ENCODE data around the gene VEGFB. TPM values are rescaled to one million over a fixed set of nuclear protein-coding genes. Genes with fewer than 3 reads are reported as not detected.

VEGFB gene
- polyA plus RNA-seq (2014; cell fraction: cytosol; rRNA removed), result 25.6 and 51.1 TPM in 2 replicates
- 46.0 and 61.0 TPM in 2 replicates for polyA plus RNA-seq (2014; cell fraction: nucleus; rRNA removed)

GRCh38 chr11:64233913-64234586 is at the start of gene VEGFB:
TSS of gene VEGFB (plus strand) at chr11:64234584. CDS start at chr11:64234834, 250 bp downstream.
- peak; percentile 72 for DNase-seq (ENCODE audit: low spot score)

- DNase-seq (ENCODE audit: low spot score), result no peak
Measured at GRCh38 chr11:64185175-64185692, 49.1 kb upstream of the VEGFB start.

- peak; percentile 100 for DNase-seq (ENCODE audit: low spot score)
Measured at GRCh38 chr11:64185693-64186491, 48.5 kb upstream of the VEGFB start, which contains the start of gene STIP1. TSS of gene STIP1 (plus strand) at chr11:64186171. CDS start at chr11:64186262, 91 bp downstream.

GRCh38 chr11:64186492-64187165 is 47.8 kb upstream of the VEGFB start:
- no peak for DNase-seq (ENCODE audit: low spot score)

- DNase-seq (ENCODE audit: low spot score), result no peak
Measured at GRCh38 chr11:64192434-64192833, 42.0 kb upstream of the VEGFB start.

- DNase-seq (ENCODE audit: low spot score), result no peak
Measured at GRCh38 chr11:64196626-64197025, 37.8 kb upstream of the VEGFB start.

- no peak for DNase-seq (ENCODE audit: low spot score)
Measured at GRCh38 chr11:64198511-64198910, 35.9 kb upstream of the VEGFB start.

GRCh38 chr11:64201543-64201942 is 32.8 kb upstream of the VEGFB start:
- no peak for DNase-seq (ENCODE audit: low spot score)

GRCh38 chr11:64202992-64203391 is 31.4 kb upstream of the VEGFB start:
- no peak for DNase-seq (ENCODE audit: low spot score)

GRCh38 chr11:64203421-64204079 is 30.8 kb upstream of the VEGFB start:
- no peak for DNase-seq (ENCODE audit: low spot score)

GRCh38 chr11:64204080-64204440 is 30.3 kb upstream of the VEGFB start:
- DNase-seq (ENCODE audit: low spot score), result no peak

- peak; percentile 64 for DNase-seq (ENCODE audit: low spot score)
Measured at GRCh38 chr11:64204464-64204989, 29.9 kb upstream of the VEGFB start.

GRCh38 chr11:64206457-64207255 is 27.7 kb upstream of the VEGFB start, which contains the start of gene FERMT3:
TSS of gene FERMT3 (plus strand) at chr11:64206721. CDS start at chr11:64207365, 644 bp downstream.
- DNase-seq (ENCODE audit: low spot score), result no peak

GRCh38 chr11:64207256-64208085 is 26.9 kb upstream of the VEGFB start:
- no peak for DNase-seq (ENCODE audit: low spot score)

GRCh38 chr11:64208086-64208795 is 26.1 kb upstream of the VEGFB start:
- no peak for DNase-seq (ENCODE audit: low spot score)

- DNase-seq (ENCODE audit: low spot score), result no peak
Measured at GRCh38 chr11:64208796-64209562, 25.4 kb upstream of the VEGFB start.

- no peak for DNase-seq (ENCODE audit: low spot score)
Measured at GRCh38 chr11:64209563-64209843, 24.9 kb upstream of the VEGFB start.
